ENCODE data around the gene NPY4R2.
"Not testable (repeated sequence)": the region's sequence is repeated elsewhere in the genome, so short reads cannot be mapped to it uniquely, and the experiment has no call there.

The NPY4R2 gene, protein sequence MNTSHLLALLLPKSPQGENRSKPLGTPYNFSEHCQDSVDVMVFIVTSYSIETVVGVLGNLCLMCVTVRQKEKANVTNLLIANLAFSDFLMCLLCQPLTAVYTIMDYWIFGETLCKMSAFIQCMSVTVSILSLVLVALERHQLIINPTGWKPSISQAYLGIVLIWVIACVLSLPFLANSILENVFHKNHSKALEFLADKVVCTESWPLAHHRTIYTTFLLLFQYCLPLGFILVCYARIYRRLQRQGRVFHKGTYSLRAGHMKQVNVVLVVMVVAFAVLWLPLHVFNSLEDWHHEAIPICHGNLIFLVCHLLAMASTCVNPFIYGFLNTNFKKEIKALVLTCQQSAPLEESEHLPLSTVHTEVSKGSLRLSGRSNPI

DNA sequence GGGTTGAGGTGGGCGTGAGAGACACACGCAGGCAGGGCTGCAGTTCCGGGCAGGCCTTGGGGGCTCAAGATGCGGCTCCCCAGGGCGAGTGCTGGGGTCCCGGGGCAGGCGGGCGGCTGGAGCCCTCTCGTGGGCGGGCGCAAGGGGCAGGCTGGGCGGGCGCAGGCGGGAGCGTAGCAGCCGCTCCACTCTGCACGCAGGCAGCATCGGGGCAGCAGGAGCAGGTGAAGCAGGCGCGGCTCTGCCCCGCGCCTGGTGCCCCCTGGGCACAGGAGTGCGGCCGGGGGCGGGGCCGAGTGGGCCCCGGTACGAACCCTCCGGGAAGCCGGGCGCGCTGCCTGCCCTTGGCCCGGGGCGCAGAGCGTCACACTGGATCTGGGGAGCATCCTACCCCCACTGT is at the start of gene NPY4R2:
Gene NPY4R2 (plus strand): TSS at position 188 of the 400 bp plus-strand sequence. CDS start 3,326 bp downstream, outside the sequence.
- DNase-seq = not testable (repeated sequence)

DNA sequence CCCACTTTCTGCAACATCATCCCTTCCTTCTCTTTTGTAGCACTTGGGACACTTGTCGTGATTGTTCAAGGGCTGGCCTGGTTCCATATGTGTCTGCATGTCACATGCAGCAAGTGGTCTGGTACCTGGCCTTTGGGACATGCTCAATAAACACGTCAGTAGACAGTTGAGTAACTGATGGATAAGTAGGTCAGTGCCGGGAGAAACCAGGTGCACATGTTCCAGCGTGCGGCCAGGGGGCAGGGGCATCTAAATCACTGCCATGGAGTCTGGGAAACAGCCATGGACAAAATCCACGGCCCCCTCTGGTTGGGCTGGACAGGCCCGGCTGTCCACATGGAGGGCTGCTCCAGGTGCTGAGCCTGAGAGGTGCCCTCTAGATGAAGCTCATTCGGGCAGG is 47.6 kb upstream of the NPY4R2 start:
- DNase-seq = not testable (repeated sequence)

DNA sequence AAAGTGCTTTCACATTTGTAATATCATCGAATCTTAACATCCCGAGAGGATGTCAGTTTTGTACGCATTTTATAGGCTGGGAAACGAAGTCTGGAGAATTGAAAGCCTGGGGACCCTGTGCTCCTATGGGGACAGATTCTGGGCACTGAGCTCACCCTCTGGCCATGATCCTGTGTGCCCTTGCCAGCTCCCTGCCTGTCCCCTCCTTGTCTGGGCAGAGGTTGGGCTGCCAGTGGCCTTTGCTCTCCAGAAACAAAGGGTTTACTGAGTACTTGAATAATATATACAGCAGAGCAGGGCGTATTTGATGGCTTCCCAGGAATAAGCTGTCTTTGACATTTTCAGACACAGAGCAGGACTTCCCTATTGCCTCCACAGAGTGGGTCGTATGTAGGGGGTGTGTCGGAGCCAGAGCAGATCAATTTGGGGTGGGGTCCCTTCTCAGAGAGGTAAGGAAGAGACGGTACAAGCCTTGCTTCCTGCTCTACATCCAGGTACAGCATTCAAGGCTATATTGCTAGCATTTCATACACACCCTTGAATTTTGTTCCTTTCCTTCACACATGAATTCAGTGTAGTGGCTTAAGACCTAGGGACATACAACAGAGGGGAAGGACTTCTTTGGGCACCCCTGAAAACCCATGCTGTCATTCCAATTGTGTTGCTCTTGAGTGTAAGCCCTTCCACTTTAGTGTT is 46.8 kb upstream of the NPY4R2 start:
- not testable (repeated sequence) for DNase-seq

DNA sequence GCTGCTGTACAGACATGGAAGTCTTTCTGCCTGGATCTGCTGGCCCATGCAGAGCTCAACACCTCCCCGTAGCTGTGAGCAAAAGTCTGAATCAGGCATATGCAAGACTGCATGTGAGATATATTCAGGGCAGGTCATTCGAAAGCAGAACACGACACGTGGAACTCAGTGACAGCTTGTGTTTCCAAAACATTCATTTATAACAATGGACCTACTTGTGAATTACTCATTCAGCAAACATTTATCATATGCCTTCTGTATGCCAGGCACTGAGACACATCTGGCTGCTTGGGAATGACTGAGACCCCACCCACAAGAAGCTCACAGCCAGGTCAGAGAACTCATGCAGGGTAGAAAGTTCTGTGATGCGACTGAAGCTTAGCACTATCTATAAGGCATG is 46.2 kb upstream of the NPY4R2 start:
- not testable (repeated sequence) for DNase-seq

DNA sequence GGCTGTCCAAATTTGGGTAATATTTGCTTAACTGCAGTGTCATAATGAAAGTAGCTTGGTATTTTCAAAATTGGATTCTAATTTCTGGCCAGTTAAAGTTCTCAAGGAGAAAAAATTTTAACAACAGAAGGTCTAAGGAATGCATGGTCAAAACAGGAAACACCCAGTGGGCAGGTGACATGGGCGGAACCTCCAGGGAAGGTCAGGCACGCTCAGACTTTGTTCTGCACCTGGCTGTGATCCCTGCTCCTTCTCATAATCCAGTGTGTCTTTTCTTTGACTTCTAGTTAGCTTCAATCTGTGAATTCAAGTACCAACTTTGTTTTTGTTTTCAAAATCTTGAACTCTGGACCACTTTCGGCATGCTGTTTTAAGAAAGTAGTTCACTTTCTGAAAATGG is 34.2 kb upstream of the NPY4R2 start:
- not testable (repeated sequence) for DNase-seq

DNA sequence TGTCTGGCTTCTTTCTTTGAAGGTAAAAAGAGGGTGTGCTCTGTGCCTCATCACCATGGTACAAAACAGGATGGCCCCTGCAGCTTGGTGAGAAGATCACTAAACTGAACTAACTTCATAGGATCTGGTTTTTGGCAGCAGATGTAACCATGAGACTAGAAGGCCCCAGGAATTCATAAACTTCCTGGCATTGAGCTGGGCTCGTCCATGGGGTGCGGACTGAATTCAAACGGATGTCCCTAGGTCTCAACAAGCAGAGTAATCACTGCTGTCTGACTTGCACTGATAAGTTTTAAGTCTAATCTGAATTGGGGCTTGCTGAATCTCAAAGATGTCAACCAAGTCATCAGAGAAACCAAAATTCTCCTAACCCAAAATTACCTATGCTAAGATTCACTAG is 33.5 kb upstream of the NPY4R2 start:
- not testable (repeated sequence) for DNase-seq

DNA sequence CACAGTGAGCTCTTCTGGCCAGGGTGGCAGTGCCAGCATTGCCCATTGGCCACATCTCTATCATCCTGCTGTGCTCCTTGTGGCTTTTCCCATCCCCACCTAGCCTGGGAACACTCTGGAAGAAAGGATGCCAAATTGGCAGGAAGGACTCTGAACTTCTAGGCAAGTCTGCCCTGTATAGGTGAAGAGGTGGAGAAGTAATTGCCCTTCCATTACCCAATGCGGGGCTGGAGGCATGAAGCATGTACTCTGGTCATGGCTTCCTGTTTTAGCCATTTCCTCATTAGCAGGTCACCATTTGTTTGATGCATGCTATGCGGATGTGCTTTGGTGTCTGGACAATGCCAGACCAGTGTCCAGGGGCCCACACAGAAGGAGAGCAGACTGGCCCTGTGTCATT is 32.1 kb upstream of the NPY4R2 start:
- not testable (repeated sequence) for DNase-seq

DNA sequence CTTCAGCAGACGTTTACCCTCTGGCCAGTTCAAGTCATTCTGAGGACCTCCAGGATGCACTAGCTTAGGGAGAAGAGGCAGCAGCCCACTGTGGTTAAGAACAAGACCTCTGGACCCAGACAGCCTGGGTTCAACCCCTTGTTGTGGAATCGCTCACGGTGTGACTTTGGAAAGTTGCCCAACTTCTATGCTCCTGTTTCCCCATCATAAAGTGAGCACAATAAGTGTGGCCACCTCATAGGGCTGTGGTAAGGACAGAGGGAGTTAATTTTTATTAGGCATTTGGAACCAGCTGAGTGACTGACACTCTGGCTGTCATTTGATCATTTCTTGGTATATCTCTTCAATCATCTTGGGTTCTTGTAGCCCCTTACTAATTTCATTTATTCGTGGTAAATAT is 31.6 kb upstream of the NPY4R2 start:
- DNase-seq = not testable (repeated sequence)

DNA sequence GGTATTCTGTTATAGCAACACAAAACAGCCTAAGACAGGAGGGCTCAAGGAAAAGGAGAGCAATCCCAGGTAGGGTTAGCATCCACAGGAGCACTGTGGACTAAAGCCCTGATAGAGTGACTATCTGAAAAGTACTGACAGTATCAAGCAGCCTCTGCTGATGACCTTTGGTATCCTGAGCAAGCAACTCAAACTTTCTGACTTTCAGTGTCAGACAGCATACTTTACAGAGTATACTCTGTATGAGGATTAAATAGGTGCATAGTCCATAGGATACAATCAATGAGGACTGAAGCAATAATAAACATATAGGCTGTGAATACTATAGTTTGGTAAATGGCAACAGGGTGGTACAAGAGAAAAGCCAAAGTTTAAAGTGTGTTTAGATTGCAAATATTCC is 27.7 kb upstream of the NPY4R2 start:
- DNase-seq = not testable (repeated sequence)

DNA sequence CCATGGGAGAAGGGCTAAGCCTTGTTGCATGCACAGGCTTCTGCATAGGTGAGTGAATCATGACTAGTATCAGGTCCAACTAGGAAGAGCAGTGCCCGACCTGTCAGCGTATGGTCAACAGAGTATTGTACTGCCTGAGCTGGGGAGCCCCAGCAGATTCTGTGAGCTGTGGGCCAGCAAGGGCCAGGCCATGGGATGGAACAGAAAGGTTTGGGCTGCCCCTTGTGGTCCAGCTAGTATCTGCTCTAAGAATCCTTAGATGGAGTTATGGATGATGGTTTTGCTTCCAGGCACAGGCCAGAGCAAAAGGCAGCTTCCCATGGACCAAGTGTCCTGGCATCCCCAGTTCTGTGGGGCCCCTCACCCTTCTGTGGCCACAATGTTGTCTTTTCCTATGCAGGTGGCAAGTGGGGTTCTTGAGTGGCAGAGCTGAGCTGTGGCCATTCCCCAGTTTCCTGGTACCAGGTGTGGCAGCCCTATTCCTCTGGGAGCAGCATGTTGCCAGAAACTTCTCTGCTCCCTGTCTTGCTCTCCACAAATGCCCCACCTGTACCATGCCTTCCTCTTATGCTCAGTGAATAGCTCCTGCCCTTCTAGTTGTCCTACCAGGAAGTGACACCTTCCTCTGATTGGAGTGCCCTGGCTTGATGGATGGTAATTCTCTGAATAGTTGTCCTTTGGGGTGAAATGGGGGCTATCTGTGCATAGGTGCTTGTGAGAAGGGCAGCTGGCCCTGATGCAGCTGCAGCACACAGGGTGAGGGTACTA is 25.8 kb upstream of the NPY4R2 start:
- DNase-seq = not testable (repeated sequence)

DNA sequence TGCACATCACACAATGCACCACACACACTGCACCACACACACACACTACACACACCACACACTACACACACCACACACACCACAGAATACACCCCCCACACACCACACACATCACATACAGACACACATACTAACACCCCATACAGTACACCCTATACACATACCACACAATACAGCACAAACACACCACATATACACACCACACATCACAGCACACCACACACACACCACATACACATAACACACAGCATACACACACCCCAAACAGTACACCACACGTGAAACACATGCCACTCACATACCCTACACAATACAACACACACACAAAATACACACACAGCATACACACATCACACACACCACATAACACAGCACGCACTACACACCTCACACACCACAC is 23.9 kb upstream of the NPY4R2 start:
- not testable (repeated sequence) for DNase-seq

DNA sequence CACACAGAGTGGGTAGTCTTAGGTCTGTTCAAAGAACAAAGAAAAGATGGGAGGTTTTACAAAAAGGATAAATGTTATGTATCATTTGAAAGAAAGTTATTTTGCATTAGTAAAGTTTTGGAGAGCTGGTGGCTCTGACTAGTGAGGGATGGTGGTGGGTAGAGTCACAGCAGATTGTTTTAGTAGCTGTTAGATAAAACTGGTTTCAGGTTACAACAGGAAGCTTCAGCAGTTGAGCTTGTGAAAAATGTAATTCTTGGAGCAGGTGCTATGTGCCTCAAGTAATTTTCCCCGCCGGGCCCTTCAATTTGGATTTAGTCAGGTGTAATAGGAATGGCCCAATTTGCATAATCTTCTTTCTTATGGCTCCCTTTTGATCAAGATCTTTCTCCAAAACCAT is 20.6 kb upstream of the NPY4R2 start:
- not testable (repeated sequence) for DNase-seq

DNA sequence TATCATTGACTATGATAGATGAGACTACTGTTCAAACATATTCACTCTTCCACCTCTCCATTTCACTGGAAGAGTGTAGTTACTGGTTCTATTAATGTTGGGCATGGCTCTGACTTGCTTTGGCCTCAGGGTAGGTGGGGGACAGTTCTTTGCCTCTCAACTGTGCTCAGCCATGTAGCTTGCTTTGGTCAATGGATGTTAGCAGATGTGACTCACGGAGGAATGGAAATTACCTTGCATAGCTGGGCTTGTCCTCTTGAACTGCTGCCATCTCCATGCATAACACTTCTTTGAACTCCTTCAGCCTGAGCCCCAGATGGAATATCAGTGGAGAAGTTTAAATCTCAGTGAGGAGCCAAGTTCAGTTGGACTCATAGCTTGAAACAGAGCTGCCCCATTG is 9.1 kb upstream of the NPY4R2 start:
- DNase-seq = not testable (repeated sequence)

DNA sequence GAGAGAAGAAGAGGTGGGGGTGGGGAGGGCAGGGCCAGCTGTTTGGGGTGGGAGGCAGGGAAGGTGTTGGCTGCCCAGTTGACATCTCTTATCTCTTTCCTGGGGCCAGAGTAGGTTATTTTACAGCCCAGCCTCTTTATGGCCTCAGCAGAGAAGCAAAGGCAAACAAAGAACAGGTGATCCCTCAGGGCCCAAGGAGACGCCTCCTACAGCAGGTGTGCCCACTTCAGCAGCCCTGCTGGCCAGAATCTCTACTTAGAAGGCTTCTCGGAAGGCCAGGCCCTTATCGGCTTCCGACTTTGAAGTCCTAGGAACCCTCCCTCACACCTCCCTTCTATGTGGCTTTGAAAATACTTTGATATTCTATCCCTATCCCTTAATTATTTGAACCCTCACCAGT is 8.0 kb upstream of the NPY4R2 start:
- DNase-seq = not testable (repeated sequence)

DNA sequence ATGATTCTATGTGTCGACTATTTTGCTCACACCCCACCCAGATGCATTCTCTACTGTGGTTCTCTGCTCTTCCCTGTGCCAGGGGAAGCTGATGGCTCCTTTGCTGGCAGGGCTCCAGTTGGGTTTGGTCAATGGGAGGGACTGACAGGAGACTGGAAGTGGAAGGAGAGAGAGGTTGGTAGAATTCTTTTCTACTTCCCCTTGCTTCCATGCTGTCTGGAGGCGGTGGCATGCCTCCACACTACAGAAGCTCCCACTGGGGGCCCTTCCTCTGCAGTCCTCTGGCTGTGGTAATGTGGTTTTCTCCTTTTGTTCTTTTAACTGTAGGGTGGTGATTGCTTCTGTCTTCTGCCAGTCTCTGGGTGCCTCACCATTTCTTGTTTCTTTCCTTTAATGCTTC is 4.4 kb upstream of the NPY4R2 start:
- not testable (repeated sequence) for DNase-seq

DNA sequence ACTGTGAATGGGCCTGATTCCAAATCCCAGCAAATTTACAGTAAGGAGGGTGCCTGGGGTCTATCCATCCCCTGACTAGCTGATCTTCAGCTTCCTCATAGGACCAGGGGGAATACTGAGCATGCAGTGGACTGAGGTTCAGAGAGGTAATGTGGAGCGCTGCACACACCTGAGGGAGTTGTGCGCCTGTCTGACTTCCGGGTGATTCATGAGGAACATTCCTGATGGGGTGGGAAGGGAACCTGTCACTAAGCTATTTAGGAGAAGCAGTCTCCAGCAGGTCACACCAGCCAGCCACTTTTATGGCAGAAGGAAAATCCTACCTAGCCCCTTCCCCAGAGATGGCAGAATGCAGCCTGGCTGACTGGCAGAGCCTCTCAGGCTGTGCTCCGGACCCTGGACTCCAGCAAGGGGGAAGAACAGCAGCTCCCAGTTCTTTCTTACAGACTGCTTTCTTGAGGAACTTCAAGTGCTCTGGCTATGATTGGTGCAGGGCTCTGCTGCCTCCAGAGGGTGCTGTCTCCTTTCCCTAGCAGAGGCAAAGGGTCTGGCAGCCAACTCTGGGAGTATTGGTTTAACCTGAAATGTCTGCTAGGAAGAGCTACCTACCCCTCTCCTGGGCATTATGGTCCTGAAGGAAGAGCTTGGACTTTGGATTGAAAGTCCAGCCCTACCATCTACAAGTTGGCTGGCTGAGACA is 2.5 kb upstream of the NPY4R2 start:
- DNase-seq = not testable (repeated sequence)

DNA sequence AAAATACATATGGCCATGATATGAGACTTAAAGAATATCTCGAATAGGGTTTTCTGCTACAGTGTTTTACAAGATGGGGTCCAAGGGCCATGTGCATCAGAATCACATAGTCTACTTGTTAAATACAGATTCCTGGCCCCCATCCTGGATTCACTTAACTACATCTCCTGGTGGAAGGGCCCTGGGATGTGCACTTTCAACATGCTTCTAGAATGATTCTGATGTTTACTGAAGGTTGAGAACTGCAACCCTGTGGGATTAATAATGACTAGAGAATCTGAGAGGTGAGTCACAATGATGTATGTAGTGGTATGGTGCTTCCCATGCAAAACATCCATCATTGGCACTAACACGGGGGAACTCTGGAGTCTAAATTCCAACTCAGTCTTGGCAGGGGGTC is 2.1 kb downstream of the NPY4R2 start:
- not testable (repeated sequence) for DNase-seq

DNA sequence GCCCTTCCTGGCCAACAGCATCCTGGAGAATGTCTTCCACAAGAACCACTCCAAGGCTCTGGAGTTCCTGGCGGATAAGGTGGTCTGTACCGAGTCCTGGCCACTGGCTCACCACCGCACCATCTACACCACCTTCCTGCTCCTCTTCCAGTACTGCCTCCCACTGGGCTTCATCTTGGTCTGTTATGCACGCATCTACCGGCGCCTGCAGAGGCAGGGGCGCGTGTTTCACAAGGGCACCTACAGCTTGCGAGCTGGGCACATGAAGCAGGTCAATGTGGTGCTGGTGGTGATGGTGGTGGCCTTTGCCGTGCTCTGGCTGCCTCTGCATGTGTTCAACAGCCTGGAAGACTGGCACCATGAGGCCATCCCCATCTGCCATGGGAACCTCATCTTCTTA is 4.0 kb downstream of the NPY4R2 start:
- DNase-seq = not testable (repeated sequence)

DNA sequence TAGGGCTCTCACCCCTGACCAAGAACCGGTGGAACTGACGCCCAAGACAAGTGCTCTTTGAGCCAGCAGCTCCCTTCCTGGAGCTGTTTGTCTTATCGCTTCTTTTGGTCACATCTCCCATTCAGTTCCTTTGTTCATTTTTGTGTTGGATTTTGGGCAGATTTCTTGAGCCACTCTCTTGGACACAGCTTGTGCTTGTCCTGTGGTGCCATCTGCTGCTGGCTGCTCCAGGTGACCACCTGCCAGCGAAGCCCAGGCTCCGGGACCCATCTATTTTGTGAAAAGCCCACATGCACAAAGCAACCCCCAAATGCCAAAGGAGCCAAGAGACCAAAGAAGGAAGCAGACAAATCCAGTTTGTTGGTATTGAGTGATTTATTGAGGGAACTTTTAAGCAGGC is 6.2 kb downstream of the NPY4R2 start:
- not testable (repeated sequence) for DNase-seq

DNA sequence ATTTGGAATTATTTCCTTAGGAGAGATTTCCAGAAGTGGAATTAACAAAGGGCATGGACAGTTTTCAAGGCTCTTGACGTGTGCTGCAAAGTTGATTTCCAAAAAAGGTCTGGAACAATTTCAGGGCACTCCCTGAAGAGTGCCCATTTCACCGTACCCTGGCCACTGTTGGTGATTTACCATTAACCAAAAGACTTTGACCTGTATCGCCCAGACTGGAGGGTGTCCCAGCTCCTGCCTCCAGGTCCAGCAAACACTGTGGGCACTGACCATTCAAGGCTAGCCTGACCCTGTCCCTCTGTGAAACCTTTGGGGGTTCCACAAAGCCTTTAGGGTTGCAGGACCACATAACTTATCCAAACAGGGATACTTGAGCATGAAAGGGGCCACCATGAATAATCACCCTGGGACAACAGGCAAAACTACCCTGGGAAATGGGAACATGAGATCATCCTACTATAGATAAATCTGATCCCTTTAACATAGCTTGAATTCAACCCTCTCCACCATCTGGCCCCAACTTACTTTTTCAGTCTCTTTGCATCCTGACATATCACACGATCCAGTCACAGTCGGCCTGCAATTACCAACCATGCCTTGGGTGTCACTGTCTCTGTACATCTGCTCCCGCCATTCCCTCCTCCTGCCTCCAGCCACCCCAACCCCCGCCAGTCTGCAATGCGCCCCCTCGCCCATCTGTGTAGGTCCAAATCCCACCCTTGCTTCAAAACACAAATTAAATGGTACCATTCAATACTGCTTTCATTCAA is 8.9 kb downstream of the NPY4R2 start:
- DNase-seq = not testable (repeated sequence)

DNA sequence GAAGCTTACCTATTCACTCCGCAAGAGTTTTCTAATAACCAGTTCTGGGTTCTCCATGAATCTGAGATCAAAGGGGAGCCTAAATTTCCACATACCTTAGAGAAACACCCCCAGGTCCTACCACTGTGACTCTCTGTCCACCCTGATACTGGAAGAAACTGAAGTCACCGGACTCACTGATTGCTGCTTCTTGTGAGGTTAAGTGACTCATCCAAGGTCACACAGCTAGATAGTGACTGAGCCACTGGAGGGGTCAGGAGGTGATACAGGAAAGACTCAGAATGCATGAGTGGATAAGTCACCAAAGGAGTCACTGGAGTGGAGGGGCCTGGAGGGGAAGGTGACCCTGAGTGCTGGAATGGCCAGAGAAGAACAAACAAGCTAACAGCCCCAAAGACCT is 9.8 kb downstream of the NPY4R2 start:
- DNase-seq = not testable (repeated sequence)

DNA sequence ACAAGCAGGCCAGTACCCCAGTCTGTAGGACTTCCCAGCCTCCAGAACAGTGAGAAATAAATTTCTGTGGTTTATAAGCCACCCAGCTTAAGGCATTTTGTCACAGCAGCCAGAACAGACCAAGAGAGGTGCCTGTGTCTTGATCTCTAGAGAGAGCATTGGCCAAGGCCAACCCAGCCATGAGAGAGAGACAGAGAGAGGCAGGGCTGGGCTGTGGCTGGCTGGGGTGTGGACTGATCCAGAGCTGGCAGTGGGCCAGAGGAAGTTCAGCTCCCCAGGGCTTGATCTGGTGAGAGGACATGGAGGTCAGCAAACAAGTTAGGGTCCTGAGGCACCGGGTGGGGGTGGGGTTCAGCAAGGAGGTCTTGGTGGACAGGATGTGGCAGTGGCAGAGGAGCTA is 14.4 kb downstream of the NPY4R2 start:
- not testable (repeated sequence) for DNase-seq
